Adrenal gland (tissue), 5 donors: ENCODE results near the gene ODF2.

Source experiments
- CTCF ChIP-seq, 6 experiments: fragments of 450-650 bp in 4 of 6; fragments of 200-600 bp in 2 of 6; sonication (generic) in 1 of 6; IDR thresholded peaks; 1 replicate in 5 of 6; 2 replicates in 1 of 6; pipeline versions ENCODE4 v1.5.1 to v1.8.0; 2016 to 2021; ENCODE audit warnings: antibody characterized with exemption in 6 of 6, mild to moderate bottlenecking in 2 of 6, moderate library complexity in 1 of 6
- POLR2A ChIP-seq, 2 donors: fragments of 450-650 bp; IDR thresholded peaks; one replicate each; pipeline ENCODE4 v1.6.1; 2017; ENCODE audit warnings: antibody characterized with exemption in 2 of 2, mild to moderate bottlenecking in 2 of 2, moderate library complexity in 1 of 2
- donor health status: DM: no; HTN: no; CAD: no.

DNA sequence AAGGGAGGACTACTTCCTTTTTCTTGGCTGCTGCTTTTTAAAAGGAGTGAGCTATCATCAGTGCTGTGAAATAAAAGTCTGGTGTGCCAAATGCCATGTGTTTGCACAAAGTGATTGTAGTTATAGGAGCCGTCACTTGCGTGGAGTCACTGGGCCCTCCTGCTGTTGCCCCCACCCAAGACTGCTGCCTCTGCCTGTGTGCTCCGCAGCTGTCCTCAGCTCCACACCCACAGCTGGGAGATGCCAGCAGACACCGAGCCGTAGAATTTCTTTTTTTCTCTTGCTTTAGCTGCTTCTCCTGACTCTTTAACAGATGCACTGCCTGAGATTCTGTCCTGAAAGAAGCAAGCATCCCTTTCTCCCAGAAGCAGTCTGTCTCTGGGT, 38.9 kb downstream of the ODF2 start:
- TF ChIP-seq CTCF (IDR thresholded peaks at IDR 0.05), result no peak
- no peak for TF ChIP-seq POLR2A (IDR thresholded peaks at IDR 0.05)
